MM.1S (cell line): ENCODE measurements around the gene ACOX3.

Source experiments
- DNase-seq: peaks from one replicate; pipeline ENCODE4 v3.0.0-alpha.2; 2015
- H2AFZ ChIP-seq: fragments of 300-600 bp; sonication (generic); 2 replicates; pipeline ENCODE4 v1.6.0; 2016; ENCODE audit warnings: antibody characterized with exemption, low read length
- H3F3A ChIP-seq: fragments of 300-600 bp; sonication (generic); 2 replicates; pipeline ENCODE4 v1.6.1; 2016; ENCODE audit warnings: mild to moderate bottlenecking, antibody characterized with exemption, low read length, moderate library complexity, mixed read lengths; ENCODE audit not compliant: insufficient read depth
- H3K27ac ChIP-seq: fragments of 300-600 bp; sonication (generic); 2 replicates; pipeline ENCODE4 v1.5.1; 2016; ENCODE audit warnings: mild to moderate bottlenecking, low read length
- H3K27me3 ChIP-seq: fragments of 300-600 bp; sonication (generic); replicated peaks from 2 replicates; pipeline ENCODE4 v1.6.0; 2016; ENCODE audit warnings: low read length; ENCODE audit not compliant: insufficient read depth
- H3K36me3 ChIP-seq: fragments of 300-600 bp; sonication (generic); replicated peaks from 2 replicates; pipeline ENCODE4 v1.6.1; 2016; ENCODE audit warnings: mild to moderate bottlenecking, low read length, mixed read lengths; ENCODE audit not compliant: insufficient read depth
- H3K4me1 ChIP-seq: fragments of 300-600 bp; sonication (generic); 2 replicates; pipeline ENCODE4 v1.6.1; 2016; ENCODE audit warnings: low read length, mixed read lengths
- H3K4me2 ChIP-seq: fragments of 300-600 bp; sonication (generic); 2 replicates; pipeline ENCODE4 v1.6.0; 2016; ENCODE audit warnings: low read depth, low read length
- H3K4me3 ChIP-seq: fragments of 300-600 bp; sonication (generic); 2 replicates; pipeline ENCODE4 v1.5.1; 2016; ENCODE audit warnings: low read length, mixed read lengths
- H3K79me2 ChIP-seq: fragments of 300-600 bp; sonication (generic); 2 replicates; pipeline ENCODE4 v1.6.1; 2016; ENCODE audit warnings: mixed run types, low read length, mixed read lengths
- H3K9ac ChIP-seq: fragments of 300-600 bp; sonication (generic); 2 replicates; pipeline ENCODE4 v1.6.1; 2016; ENCODE audit warnings: low read length, mixed read lengths
- H3K9me2 ChIP-seq: fragments of 300-600 bp; sonication (generic); replicated peaks from 2 replicates; pipeline ENCODE4 v1.6.1; 2016; ENCODE audit warnings: mild to moderate bottlenecking, low read length, mixed read lengths; ENCODE audit not compliant: insufficient read depth
- H3K9me3 ChIP-seq: fragments of 300-600 bp; sonication (generic); replicated peaks from 2 replicates; pipeline ENCODE4 v1.6.1; 2016; ENCODE audit warnings: mild to moderate bottlenecking, low read length, mixed read lengths; ENCODE audit not compliant: insufficient read depth
- H4K20me1 ChIP-seq: fragments of 300-600 bp; sonication (generic); 2 replicates; pipeline ENCODE4 v1.6.1; 2016; ENCODE audit warnings: mild to moderate bottlenecking, low read length, moderate library complexity, mixed read lengths; ENCODE audit not compliant: insufficient read depth
- EZH2 ChIP-seq: fragments of 300-600 bp; sonication (generic); optimal IDR thresholded peaks from 2 replicates; pipeline ENCODE3; 2017; ENCODE audit warnings: low read depth, mild to moderate bottlenecking, antibody characterized with exemption, low read length, mixed read lengths
- EZH2phosphoT487 ChIP-seq: fragments of 300-600 bp; sonication (generic); IDR thresholded peaks from 2 replicates; pipeline ENCODE4 v1.6.1; 2018; ENCODE audit warnings: antibody characterized with exemption, low read length
- TF ChIP-seq, protein P1 (sequence below): fragments of 300-600 bp; sonication (generic); IDR thresholded peaks from 2 replicates; pipeline ENCODE4 v1.5.1; 2016; ENCODE audit warnings: antibody characterized with exemption, low read length, mixed read lengths

ACOX3 gene

DNA sequence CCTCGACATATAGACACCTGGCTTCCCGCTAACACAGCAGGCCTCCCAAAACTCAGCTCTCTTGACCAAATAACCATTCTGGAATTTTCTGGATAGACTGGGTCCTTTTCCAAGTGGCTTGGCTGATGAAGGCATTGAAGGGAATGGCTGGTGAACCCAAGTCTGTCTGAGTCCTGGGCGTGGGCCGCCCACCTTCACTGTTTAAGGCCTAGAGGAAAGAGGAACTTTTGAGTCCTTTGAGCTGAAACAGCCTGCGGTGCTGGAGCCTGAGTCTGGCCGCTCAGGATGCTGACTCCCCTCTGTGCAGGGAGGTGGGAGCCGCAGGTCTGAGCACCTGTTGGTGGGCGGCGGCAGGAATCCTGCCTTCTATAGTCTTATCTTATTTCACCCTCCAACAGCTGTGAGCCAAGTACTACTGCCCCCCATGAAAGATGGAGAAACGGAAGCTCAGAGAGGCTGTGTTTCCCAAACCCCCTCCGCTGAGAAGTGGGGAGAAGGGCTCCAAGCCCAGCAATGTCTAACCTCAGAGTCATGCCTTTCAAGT is 23.4 kb downstream of the ACOX3 start:
- Histone ChIP-seq H3K4me3 (no peak overlapping the region), H3K27me3 (no peaks in the 10 kb centered on the region), H3K9ac (no peak overlapping the region), H3K4me1 (no peaks in the 10 kb centered on the region), H3K27ac (no peak overlapping the region), H3K9me3 (no peaks in the 10 kb centered on the region), H3K4me2 (no peak overlapping the region), H3K79me2 (no peaks in the 10 kb centered on the region), H3F3A (no peaks in the 10 kb centered on the region), H2AFZ (no peak overlapping the region), H3K9me2 (no peaks in the 10 kb centered on the region), H4K20me1 (no peaks in the 10 kb centered on the region), H3K36me3 (no peaks in the 10 kb centered on the region)
- TF ChIP-seq, protein P1, sequence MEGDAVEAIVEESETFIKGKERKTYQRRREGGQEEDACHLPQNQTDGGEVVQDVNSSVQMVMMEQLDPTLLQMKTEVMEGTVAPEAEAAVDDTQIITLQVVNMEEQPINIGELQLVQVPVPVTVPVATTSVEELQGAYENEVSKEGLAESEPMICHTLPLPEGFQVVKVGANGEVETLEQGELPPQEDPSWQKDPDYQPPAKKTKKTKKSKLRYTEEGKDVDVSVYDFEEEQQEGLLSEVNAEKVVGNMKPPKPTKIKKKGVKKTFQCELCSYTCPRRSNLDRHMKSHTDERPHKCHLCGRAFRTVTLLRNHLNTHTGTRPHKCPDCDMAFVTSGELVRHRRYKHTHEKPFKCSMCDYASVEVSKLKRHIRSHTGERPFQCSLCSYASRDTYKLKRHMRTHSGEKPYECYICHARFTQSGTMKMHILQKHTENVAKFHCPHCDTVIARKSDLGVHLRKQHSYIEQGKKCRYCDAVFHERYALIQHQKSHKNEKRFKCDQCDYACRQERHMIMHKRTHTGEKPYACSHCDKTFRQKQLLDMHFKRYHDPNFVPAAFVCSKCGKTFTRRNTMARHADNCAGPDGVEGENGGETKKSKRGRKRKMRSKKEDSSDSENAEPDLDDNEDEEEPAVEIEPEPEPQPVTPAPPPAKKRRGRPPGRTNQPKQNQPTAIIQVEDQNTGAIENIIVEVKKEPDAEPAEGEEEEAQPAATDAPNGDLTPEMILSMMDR = no peak
- TF ChIP-seq EZH2phosphoT487 (no peak), EZH2 (no peak)
- no peak for DNase-seq

DNA sequence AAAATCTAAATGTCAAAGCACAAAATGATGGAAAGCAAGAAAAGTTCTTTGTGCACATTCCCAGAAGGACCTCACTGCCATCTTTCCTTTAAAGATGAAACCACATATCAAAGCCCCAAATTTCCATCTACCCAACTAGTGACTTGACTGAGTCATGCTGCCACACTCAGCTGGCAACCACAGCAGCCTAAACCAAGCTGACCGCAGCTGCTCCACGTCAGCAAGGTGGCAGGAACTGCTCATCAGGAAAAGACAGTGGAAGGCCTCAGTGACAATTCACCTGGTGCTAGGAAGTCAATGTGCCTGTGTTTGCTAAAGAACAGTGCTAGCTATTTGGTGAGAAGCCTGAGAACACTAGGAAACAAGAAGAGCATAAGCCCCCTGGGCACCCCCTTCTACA is 26.1 kb downstream of the ACOX3 start:
- H4K20me1 ChIP-seq = no peaks in the 10 kb centered on the region
- H3F3A ChIP-seq = no peaks in the 10 kb centered on the region
- TF ChIP-seq EZH2 (no peak), EZH2phosphoT487 (no peak)
- TF ChIP-seq, protein P1 = no peak
- H3K9ac ChIP-seq = no peak overlapping the region
- H3K27ac ChIP-seq = no peak overlapping the region
- H3K4me2 ChIP-seq = no peak overlapping the region
- no peaks in the 10 kb centered on the region for H3K9me2 ChIP-seq
- DNase-seq = no peak
- no peak overlapping the region for H3K4me3 ChIP-seq
- no peaks in the 10 kb centered on the region for H3K27me3 ChIP-seq
- no peaks in the 10 kb centered on the region for H3K9me3 ChIP-seq
- no peak overlapping the region for H2AFZ ChIP-seq
- H3K79me2 ChIP-seq = no peaks in the 10 kb centered on the region
- H3K36me3 ChIP-seq = no peaks in the 10 kb centered on the region
- no peaks in the 10 kb centered on the region for H3K4me1 ChIP-seq

DNA sequence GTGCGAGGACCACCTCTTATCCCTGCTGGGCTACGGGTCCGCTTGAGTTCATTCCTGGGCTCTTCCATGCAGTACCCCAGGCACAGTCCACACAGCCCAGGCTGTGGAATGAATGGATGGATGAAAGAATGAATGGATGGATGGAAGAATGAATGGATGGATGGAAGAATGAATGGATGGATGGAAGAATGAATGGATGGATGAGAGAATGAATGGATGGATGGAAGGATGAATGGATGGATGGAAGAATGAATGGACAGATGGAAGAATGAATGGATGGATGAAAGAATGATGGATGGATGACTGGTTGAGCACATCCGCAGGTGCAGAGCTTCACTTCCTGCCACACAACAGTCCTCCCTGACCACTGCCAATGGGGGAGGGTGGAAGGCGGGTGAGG is 28.2 kb downstream of the ACOX3 start:
- Histone ChIP-seq H3K27me3 (no peaks in the 10 kb centered on the region), H3K4me1 (no peaks in the 10 kb centered on the region), H3K4me3 (no peak overlapping the region), H3K27ac (no peak overlapping the region), H3K79me2 (no peaks in the 10 kb centered on the region), H3K9me3 (no peaks in the 10 kb centered on the region), H3K9me2 (no peaks in the 10 kb centered on the region), H4K20me1 (no peaks in the 10 kb centered on the region), H2AFZ (no peak overlapping the region), H3K4me2 (no peak overlapping the region), H3F3A (no peaks in the 10 kb centered on the region), H3K36me3 (no peaks in the 10 kb centered on the region), H3K9ac (no peak overlapping the region)
- no peak for TF ChIP-seq EZH2
- TF ChIP-seq EZH2phosphoT487 = no peak
- TF ChIP-seq, protein P1 = no peak
- DNase-seq = no peak
